GM18907 (cell line): ENCODE measurements around the gene CCR8.
"Not testable (repeated sequence)": the region's sequence is repeated elsewhere in the genome, so short reads cannot be mapped to it uniquely, and the experiment has no call there.

Experiments
- ATAC-seq: cut with Tn5 transposase; IDR thresholded peaks from one replicate; pipeline ENCODE4 v1.9.1; 2021; ENCODE audit warnings: mild to moderate bottlenecking, moderate library complexity; ENCODE audit not compliant: unreplicated experiment

CCR8 gene

GRCh38 chr3:39313289-39313688 is 16.2 kb upstream of the CCR8 start:
- ATAC-seq, result no peak

DNA sequence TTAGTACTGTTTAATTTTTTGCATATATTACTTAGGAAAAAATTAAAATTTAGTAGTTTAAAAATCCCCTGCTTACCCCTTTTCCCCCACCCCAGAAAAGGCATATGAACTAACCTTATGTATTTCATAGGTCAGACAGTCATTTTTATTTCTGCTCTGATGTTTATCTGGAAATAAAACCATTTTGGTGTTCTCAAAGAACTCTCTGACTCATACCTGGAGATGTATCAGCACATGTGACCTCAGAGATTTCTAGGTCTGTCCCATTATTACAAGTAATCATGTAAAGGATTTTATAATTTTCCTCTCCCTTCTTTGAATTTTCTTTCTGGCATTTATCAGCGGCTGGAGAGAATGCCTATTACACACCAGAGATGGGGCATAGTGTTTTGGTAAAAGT is 14.1 kb upstream of the CCR8 start:
- no peak for ATAC-seq

GRCh38 chr3:39317571-39318169 is 11.8 kb upstream of the CCR8 start:
- ATAC-seq, result no peak

- ATAC-seq, result no peak
Observed at GRCh38 chr3:39318301-39318700, 11.2 kb upstream of the CCR8 start.

GRCh38 chr3:39319249-39319648 is 10.3 kb upstream of the CCR8 start:
- ATAC-seq, result no peak

DNA sequence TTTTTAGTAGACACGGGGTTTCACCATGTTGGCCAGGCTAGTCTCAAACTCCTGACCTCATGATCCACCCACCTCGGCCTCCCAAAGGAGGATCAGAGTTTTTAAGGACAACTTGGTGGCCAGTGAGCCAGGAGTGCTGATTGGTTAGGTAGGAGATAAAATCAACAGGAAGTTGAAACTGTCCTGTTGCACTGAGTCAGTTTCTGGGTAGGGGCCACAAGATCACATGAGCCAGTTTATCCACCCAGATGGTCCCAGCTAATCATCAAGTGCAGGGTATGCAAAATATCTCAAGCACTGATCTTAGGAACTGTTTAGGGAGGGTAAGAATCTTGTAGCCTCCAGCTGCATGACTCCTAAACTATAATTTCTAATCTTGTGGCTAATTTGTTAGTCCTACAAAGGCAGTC is 7.9 kb upstream of the CCR8 start:
- not testable (repeated sequence) for ATAC-seq

GRCh38 chr3:39322209-39322715 is 7.2 kb upstream of the CCR8 start:
- ATAC-seq, result not testable (repeated sequence)

- no peak for ATAC-seq
Observed at GRCh38 chr3:39322936-39323335, 6.6 kb upstream of the CCR8 start.

GRCh38 chr3:39323494-39323893 is 6.0 kb upstream of the CCR8 start:
- ATAC-seq, result no peak

GRCh38 chr3:39325236-39325635 is 4.3 kb upstream of the CCR8 start:
- no peak for ATAC-seq

DNA sequence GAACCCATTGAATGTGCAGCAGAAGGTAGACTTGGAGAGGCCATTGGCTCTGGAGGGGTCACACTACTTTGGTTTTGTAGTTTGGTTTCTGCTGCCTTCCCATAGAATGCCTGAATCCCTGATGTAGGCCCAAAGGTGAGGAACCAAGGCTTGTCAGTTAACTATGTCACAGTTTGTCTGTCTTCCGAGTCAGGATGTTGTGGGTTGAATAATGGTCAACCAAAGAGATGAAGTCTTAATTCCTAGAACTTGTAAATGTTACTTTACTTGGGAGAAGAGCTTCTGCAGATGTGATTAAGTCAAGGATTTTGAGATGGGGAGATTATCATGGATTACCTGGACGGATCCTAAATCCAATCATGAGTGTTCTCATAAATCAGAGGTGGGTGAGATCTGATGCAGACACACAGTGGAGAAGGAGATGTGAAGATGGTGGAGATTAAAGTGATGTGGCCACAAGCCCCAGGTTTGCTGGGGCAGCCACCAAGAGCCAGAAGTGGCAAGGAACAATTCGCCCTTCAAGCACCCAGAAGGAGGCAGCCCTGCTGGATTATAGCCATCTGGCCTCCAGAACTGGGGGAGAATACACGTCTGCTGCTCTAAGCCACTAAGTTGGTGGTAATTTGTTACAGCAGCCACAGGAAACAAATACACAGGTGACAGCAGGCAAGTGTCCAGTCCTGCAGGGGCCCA is 2.3 kb upstream of the CCR8 start:
- ATAC-seq, result peak; percentile 7

GRCh38 chr3:39327746-39328349 is 1.7 kb upstream of the CCR8 start:
- ATAC-seq, result peak; percentile 83

DNA sequence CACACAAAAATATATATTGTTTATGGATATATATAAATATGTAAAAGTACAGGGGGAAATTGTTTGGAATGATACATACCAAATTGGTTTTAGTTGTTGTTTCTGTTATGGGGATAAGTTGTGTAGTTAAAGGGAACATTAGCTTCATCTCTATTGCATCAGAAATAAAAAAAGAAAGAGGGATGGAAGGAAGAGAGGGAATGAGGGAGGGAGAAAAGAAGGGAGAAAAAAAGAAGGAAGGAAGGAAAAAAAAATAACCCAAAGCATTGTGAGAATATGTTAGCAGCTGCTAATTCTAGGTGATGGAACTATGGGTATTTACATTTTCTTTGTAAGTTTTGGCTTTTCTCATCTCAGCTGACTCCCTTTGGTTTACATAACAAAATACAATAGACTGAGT is 1.3 kb downstream of the CCR8 start:
- ATAC-seq, result no peak

DNA sequence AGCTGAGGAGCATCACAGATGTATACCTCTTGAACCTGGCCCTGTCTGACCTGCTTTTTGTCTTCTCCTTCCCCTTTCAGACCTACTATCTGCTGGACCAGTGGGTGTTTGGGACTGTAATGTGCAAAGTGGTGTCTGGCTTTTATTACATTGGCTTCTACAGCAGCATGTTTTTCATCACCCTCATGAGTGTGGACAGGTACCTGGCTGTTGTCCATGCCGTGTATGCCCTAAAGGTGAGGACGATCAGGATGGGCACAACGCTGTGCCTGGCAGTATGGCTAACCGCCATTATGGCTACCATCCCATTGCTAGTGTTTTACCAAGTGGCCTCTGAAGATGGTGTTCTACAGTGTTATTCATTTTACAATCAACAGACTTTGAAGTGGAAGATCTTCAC is 3.0 kb downstream of the CCR8 start:
- no peak for ATAC-seq

DNA sequence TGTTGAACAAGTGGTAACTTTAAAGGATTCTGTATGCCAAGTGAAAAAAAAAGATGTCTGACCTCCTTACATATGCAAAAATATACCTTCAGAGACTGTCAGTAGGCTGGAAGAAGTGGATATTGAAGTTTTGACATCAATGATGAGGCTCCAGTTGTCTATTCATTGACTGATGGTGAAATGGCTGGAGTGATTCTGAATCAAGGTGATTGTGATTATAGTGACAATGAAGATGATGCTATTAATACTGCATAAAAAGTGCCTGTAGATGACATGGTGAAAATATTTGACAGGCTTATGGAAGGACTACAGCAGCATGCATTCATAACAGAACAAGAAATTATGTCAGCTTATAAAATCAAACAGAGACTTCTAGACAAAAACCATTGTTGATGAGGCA is 4.1 kb downstream of the CCR8 start:
- no peak for ATAC-seq

DNA sequence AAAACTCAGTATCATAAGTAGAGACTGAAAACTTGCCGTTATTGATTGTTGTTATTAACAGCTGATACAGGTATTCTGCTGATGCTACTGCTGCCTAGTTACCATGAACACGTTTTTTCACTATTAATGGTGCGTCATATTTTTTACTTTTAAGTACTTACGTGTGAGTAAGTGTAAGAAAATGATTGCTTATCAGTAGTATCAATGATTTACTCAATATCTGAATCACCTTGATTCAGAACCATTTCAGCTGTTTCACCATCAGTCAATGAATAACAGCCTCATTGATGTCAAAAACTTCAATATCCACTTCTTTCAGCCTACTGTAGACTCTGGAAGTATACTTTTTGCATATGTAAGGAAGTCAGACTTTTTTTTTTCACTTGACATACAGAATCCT is 4.7 kb downstream of the CCR8 start:
- no peak for ATAC-seq

- no peak for ATAC-seq
Observed at GRCh38 chr3:39338201-39338600, 8.7 kb downstream of the CCR8 start.

DNA sequence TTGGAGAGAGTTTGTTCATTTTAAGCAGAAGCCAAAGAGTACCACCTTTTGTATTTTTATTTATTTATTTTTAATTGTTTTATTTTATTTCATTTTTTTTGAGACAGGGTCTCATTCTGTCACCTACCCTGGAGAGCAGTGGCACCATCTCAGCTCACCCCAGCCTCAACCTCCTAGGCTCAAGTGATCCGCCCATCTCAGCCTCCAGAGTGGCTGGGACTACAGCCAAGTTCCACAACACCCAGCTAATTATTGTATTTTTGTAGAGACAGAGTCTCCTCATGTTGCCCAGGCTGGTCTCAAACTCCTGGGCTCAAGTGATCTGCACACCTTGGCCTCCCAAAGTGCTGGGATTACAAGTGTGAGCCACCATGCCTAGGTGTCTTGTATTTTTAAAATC is 9.6 kb downstream of the CCR8 start:
- no peak for ATAC-seq

DNA sequence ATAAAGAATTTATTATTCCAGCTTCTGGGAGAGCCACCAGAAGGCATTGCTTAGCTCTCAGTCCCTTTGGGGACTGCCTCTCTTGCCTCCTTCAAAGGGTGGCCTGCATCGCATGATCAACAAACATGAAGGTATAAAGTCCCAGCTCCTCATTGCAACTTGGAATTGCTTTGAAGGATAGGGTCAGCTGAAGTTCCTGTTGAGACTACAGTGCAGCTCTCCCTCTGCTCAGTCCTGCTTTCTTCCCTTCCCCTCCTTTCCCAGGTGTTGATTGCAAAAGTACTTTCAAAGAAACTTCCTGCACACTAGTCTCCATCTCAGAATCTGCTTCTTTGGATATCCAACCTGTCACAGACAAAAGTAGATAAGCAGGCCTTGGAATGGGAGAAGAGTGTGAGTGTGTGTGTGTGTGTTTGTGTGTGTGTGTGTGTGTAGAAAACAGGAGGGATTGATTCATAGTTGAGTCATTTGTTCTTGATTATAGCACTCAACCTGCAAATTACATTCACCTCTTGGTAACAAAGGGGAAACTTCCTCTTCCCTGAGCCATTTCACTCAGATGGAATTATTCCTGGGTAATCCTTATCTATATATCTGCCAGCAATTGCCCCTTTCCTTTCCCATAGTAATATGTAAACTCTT is 13.7 kb downstream of the CCR8 start:
- ATAC-seq, result no peak

DNA sequence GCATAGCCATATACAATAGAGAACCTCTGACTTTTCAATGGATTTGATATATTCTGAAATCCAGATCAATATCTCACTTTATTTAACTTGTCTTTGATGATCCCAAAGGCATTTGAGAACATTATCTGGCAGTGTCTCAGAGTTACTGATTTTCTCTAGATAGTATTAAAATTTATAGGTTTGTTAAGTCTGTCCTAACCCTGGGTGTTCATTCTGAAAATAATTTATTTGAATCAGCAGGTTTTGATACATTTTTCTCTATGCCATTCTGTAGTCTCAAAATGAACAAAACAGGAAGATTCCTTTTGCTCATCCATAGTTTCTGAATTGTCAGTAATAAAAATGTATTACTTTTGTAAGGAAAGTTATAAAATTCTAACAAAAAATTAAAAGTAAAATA is 14.3 kb downstream of the CCR8 start:
- ATAC-seq, result no peak

DNA sequence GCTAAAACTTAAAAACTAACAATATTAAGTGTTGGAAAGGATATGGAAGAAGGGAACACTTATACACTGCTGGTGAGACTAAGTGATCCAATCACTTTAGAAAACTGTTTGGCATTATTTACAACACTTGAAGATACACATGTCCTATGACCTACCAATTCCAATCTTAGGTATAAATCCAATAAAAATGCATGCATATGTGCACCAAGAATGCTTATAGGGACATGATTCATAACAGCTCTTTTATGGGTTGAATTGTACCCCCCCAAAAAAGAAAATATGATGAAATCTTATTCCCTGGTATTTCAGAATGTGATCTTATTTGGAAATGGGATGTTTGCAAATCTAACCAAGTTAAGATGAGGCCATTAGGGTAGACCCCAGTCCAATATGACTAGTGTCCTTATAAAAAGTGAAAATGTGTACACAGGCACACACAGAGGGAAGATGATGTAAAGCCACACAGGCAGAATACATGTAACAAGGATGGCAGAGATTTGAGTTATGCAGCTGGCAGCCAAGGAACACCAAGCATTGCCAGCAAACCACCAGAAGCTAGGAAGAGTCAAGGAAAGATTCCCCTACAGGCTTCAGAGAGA is 15.3 kb downstream of the CCR8 start:
- ATAC-seq, result no peak
